ENCODE measurements around the gene ABCC11.
"Not testable (repeated sequence)": the region's sequence is repeated elsewhere in the genome, so short reads cannot be mapped to it uniquely, and the experiment has no call there.

ABCC11 gene

DNA sequence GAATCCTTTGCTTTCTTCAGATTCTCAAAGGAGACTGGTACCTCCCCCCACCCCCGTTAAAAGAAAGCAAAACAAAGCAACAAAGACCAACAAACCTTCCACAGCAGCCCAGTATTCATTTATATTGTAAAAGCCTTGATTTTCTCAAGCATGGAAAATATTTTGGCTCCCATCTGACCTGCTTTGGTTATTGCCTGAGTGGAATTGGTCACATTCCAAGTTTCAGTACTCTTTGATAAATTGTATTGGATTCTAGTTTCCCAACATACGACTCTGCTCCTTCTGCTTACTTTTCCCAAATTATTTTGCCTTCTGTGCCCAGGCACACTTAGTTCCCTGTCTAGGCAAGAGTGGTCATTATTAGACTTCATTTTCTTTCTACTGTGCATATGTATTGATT lies 1.3 kb downstream of the ABCC11 start:
- no peak for DNase-seq (ENCODE audit: low read depth)

DNA sequence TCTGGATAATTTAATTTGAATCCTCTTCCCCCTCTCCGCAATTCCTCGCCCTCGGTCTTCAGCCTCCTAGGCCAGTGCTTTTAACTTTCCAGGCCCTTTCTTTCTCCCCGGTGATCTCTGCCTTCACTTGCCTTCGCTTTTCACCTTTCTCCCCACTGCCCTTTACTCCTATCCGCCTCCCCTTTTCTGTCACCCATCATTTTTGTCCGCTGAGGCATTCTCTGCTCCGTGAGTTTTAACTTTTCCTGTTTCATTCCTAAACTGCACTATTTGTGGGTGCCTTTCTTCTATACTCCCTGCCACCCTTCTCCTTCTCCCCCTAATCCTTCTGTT lies 2.5 kb downstream of the ABCC11 start:
- no peak for DNase-seq (ENCODE audit: low read depth)

GRCh38 chr16:48244080-48244862 lies 3.1 kb downstream of the ABCC11 start, which contains the start of gene LONP2:
Gene LONP2 (plus strand): TSS chr16:48244300. CDS start chr16:48244389, 89 bp downstream.
- peak; percentile 59 for DNase-seq (ENCODE audit: low read depth)

GRCh38 chr16:48240147-48240546 lies 7.2 kb downstream of the ABCC11 start:
- not testable (repeated sequence) for DNase-seq (ENCODE audit: low read depth)

GRCh38 chr16:48236286-48236685 lies 11.1 kb downstream of the ABCC11 start:
- DNase-seq (ENCODE audit: low read depth): no peak

- no peak for DNase-seq (ENCODE audit: low read depth)
These were observed 11.7 kb downstream of the ABCC11 start for GRCh38 chr16:48235556-48236136.

DNA sequence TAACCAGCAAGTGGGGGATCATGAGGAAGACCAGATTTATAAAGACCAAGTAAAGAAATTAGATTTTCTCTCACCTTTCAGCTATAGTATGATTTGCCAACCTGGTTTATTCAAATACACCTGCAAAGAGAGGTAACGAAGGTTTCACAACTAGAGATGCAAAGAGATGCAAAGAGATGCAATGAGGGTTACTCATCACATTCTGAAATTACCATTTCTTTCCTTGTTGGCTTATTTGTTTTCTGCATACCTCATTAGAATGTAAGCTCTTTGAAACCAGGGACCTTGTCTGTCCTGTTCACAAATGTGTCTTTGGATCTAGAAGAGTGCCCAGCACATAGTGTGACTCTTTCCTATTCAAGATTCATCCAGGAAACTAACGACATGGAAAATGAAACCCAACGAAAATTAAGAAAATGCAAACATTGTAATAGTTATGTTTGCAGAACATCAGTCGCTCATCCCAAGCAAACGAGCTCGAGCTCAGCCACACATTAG lies 12.2 kb downstream of the ABCC11 start:
- no peak for DNase-seq (ENCODE audit: low read depth)

GRCh38 chr16:48234630-48235029 lies 12.7 kb downstream of the ABCC11 start:
- DNase-seq (ENCODE audit: low read depth): no peak

GRCh38 chr16:48232493-48233040 lies 14.8 kb downstream of the ABCC11 start:
- no peak for DNase-seq (ENCODE audit: low read depth)

- DNase-seq (ENCODE audit: low read depth): no peak
These were observed 15.4 kb downstream of the ABCC11 start for GRCh38 chr16:48231727-48232492.

- DNase-seq (ENCODE audit: low read depth): no peak
These were observed 21.9 kb downstream of the ABCC11 start for GRCh38 chr16:48225456-48225855.

DNA sequence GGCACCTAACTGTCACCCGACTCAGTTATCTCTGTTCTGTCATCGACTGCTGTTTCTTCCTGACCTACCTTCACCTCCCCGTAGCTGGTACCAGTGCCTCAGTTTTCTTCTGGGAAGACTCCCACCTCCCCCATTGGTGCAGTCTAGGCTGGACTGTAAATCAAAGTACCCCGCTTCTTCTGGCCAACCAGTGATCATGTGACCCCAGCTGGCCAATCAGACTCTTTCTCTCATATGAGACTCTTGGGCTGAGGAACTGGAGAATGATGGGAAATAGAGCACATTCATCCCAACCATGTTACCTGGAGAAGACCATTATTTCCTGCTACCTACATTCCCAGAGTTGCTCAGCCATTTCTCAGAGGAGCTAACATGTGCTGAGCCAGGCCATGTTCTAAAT lies 23.8 kb downstream of the ABCC11 start:
- DNase-seq (ENCODE audit: low read depth): no peak

GRCh38 chr16:48220891-48221290 lies 26.4 kb downstream of the ABCC11 start:
- DNase-seq (ENCODE audit: low read depth): no peak

- DNase-seq (ENCODE audit: low read depth): no peak
These were observed 28.9 kb downstream of the ABCC11 start for GRCh38 chr16:48218473-48218872.

DNA sequence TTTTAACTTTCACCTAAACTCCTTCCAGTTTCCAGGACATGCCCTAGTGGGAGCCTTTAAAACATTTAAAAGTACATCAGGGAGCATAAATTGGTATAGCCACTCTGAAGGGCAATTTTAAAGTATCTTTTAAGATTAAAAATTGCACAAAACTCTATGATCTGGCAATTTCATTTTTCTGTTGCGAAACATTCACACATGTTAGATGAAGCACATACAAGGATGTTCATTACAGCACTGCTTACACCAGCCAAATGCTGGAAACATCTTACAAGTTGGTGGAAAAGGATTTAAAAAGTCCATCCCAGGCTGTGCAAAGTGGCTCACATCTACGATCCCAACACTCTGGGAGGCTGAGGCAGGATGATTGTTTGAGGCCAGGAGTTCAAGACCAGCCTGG lies 29.6 kb downstream of the ABCC11 start:
- no peak for DNase-seq (ENCODE audit: low read depth)

- no peak for DNase-seq (ENCODE audit: low read depth)
These were observed 31.6 kb downstream of the ABCC11 start for GRCh38 chr16:48215738-48216137.

GRCh38 chr16:48212033-48212432 lies 35.3 kb downstream of the ABCC11 start:
- DNase-seq (ENCODE audit: low read depth): no peak

- DNase-seq (ENCODE audit: low read depth): no peak
These were observed 36.6 kb downstream of the ABCC11 start for GRCh38 chr16:48210747-48211146.

- no peak for DNase-seq (ENCODE audit: low read depth)
These were observed 40.6 kb downstream of the ABCC11 start for GRCh38 chr16:48206594-48207242.

DNA sequence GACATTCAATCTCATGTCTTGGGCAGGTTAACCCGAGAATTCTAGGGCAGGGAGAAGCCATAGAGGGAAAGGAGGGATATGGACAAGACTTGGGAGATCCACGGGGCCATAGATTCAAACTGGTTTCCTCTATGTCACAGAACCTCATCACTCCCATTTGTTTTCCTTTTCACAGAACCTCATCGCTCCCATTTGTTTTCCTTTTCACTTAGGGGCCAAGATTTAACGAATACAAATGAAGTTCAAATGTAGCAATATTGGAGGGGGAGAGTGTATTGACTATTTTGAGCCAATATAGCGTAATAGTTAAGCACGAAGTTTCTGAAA lies 42.6 kb downstream of the ABCC11 start:
- DNase-seq (ENCODE audit: low read depth): no peak

GRCh38 chr16:48203974-48204824 lies 43.1 kb downstream of the ABCC11 start:
- DNase-seq (ENCODE audit: low read depth): no peak
